GM10847 (cell line): ENCODE results near the gene WNT8B.

Source experiments
- POLR2A ChIP-seq: IDR thresholded peaks from 2 replicates; pipeline ENCODE4 v1.6.1; 2011; ENCODE audit not compliant: insufficient read length; ENCODE audit errors: extremely low read depth

WNT8B gene, protein sequence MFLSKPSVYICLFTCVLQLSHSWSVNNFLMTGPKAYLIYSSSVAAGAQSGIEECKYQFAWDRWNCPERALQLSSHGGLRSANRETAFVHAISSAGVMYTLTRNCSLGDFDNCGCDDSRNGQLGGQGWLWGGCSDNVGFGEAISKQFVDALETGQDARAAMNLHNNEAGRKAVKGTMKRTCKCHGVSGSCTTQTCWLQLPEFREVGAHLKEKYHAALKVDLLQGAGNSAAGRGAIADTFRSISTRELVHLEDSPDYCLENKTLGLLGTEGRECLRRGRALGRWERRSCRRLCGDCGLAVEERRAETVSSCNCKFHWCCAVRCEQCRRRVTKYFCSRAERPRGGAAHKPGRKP

DNA sequence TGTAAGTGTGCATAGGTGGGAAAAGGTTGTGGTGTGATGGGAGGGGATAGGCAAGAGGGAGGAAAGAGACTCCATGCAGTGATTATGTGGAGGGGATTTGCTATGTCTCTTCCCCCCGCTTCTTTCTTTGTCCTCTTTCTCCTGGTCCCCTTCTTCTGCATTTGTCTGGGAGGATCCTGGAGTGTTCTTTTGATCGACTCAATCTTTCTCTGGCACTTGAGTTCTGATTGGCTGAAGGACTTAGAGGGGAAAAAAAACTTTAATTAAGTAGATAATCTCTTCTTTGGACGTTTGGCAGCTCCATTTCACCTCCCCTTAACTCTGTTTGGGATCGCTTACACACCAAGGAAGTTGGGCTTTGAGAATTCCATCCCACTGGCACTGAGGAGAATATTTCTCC is at the start of gene WNT8B:
TSS of gene WNT8B (plus strand) at position 301 of the 400 bp plus-strand sequence. CDS start 160 bp downstream, outside the sequence.
- TF ChIP-seq POLR2A, result no peak

GRCh38 chr10:100413173-100413572 is 49.6 kb upstream of the WNT8B start:
- TF ChIP-seq POLR2A, result no peak

DNA sequence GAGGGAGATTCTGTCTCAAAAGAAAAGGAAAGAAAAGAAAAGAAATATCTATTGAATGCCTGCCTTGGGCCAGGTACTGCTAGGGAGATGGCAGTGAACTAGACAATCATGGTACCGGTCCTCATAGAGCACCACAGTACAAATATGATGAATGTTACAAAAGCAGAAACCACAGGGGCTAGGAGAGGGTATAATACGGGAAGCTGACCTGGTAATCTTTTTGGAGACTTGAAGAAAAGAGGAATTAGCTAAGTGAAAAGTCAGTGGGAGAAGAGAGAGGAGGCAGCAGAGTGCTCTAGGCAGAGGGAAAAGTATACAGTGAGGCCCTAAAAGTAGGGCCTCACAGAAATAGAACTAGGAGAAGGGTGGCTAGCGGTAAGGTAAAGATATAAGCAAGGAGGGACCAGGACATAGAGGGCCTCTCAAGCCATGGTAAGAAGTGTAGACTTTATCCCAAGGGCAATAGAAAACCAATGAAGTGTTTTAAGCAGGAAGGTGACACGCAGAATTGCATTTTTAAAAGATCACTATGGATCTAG is 42.8 kb upstream of the WNT8B start:
- TF ChIP-seq POLR2A, result no peak

- no peak for TF ChIP-seq POLR2A
Observed at GRCh38 chr10:100427374-100427773, 35.4 kb upstream of the WNT8B start.

GRCh38 chr10:100433253-100434240 is 29.3 kb upstream of the WNT8B start:
- no peak for TF ChIP-seq POLR2A

- no peak for TF ChIP-seq POLR2A
Observed at GRCh38 chr10:100436255-100436654, 26.6 kb upstream of the WNT8B start.

DNA sequence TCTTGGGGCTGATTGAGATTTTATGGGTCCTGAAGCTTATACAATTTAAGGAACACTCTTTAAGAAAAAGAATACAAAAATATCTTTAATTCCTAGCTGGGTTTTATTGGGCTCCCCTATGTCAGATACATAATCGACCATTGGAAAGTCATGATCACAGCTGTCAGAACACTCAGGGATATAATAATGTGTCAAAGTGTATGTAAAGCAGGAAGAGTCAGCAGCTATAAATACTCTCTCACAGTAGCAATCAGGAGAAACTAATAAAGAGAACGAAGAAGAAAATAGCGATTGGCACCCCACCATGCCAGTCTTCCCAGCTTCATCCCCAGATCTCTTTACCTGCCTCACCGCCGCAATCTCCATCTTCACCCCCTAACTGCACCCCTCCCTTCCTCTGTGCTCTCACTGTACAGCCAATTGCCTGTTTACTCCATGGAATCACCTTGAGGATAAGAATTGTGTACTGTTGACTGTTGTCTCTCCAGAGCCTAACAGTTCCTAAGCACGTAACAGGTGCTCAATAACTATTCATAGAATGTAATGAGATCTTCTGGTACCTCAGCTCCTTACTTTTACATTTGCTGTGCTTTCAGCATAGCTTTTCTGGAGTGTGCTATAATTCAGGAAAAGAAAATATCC is 24.0 kb upstream of the WNT8B start:
- TF ChIP-seq POLR2A, result no peak

DNA sequence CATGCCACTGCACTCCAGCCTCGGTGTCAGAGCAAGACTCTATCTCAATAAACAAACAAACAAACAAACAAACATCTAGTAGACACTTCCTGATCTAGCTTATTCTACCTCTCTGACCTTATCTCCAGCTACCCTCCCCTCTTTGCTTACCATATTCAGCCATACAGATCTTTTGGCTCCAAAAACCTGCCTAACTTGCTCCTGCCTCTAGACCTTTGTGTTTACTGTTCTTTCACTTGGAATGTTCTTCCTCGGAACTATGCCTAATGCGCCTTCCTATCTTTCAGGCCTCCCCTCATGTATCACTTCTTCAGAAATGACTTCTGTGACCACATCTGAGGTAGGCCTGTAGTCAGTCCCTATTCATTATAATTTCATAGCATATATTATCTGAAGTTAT is 20.3 kb upstream of the WNT8B start:
- TF ChIP-seq POLR2A, result no peak

DNA sequence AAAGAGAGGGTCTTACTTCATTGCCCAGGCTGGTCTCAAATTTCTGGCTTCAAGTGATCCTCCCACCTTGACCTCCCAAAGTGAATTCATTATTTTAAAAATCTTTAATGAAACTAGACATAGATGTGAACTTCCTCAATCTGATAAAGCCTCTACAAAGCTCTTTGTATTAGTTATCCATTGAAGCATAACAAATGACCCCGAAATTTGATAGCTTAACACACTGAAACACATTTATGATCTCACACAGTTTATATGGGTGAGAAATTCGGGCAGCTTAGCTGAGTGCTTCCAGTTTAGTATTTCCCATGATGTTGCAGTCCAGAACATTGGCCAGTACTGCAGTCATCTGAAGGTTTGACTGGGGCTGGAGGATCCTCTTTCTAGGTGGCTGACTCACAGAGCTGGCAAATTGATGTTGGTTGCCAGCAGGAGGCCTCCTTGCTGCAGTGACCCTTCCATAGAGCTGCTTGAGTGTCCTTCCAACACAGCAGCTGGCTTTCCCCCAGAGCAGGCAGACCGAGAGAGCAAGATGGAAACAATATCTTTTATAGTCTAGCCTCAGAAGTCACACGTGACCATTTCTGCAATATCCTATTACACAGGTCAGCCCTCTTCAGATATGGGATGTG is 16.6 kb upstream of the WNT8B start:
- no peak for TF ChIP-seq POLR2A

- no peak for TF ChIP-seq POLR2A
Observed at GRCh38 chr10:100447663-100448062, 15.1 kb upstream of the WNT8B start.

DNA sequence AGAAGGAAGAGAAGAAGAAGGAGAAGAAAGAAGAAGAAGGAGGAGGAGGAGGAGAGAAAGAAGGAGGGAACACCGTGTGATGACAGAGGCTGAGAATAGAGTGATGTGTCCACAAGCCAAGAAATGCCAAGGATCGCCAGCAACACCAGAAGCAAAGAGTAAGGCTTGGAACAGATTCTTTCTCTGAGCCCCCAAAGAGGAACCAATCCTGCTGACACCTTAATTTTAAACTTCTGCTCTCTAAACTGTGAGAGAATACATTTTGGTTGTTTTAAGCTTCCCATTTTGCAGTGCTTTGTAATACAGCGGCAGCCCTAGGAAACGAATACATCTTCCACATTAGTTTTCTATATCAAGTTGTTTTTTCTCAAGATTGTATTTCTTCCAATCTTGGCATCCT is 13.9 kb upstream of the WNT8B start:
- no peak for TF ChIP-seq POLR2A

DNA sequence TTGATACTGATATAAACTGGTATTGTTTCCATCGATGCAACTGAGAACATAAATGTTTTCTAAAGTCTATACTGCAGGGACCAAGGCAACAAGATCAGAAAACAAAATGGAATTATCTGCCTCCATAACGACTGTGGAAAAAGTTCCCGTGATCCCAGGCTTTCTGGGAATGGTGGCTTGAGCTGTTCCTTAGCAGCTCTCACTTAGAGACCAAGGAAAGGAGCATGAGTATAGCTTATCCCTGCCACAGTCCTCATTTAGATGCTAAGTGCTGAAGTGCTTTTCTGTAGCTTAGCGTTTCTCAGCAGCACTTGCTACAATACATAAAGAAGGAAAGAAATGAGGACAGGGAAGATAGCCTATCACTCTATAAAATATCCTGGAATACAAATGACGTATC is 5.5 kb downstream of the WNT8B start:
- TF ChIP-seq POLR2A, result no peak

- no peak for TF ChIP-seq POLR2A
Observed at GRCh38 chr10:100468978-100469377, 6.2 kb downstream of the WNT8B start.

DNA sequence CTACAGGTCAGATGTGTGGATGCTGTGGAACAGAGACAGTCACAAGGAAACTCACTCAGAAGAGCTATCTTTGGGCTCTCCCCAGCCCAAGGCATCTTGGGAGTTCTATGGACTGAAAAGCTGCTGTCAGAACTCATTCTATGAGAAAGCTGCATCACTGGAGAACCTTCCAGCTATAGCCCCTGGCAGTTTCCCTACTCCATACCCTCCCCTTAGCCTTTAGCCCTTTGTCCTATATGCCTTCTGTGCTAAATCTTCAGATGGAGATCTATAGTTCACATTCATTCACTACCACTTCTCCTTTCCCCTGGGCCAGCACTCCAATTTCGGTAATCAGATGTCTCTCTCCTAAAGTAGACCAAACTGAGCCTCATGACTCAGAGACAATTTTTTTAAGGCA is 6.9 kb downstream of the WNT8B start:
- no peak for TF ChIP-seq POLR2A

GRCh38 chr10:100470367-100470766 is 7.6 kb downstream of the WNT8B start:
- TF ChIP-seq POLR2A, result no peak
